ENCODE results near the gene AP4M1. TPM values are rescaled to one million over a fixed set of nuclear protein-coding genes. Genes with fewer than 3 reads are reported as not detected.

Gene AP4M1
- total and polyA plus RNA-seq, 9 of the 15 experiments (the other 6 are each of a cell fraction or from before 2014, with no cell fraction given): 1.3 to 30.9 (median 14.1) TPM

GRCh38 chr7:100093925-100094486 is 7.4 kb upstream of the AP4M1 start (continued):
- no peak for TF ChIP-seq ZNF740 (CRISPR knock-in tag; IDR thresholded peaks at IDR 0.05)
- TF ChIP-seq ZNF740 (tag; IDR thresholded peaks at IDR 0.05): no peak
- no peak for TF ChIP-seq RB1 (IDR thresholded peaks at IDR 0.05; ENCODE audit: low read depth)
- TF ChIP-seq POLR2G (IDR thresholded peaks at IDR 0.05; ENCODE audit: low read depth, low read length): peak; percentile 73
- TF ChIP-seq SAP30 (IDR thresholded peaks at IDR 0.05; ENCODE audit: borderline replicate concordance, insufficient read depth, low read depth, low read length, poor library complexity, severe bottlenecking): no peak
- TF ChIP-seq POLR2A (conservative IDR thresholded peaks at IDR 0.05): peak; percentile 70
- TF ChIP-seq SREBF2 (CRISPR knock-in tag; IDR thresholded peaks at IDR 0.05): no peak
- TF ChIP-seq RBM39 (optimal IDR thresholded peaks at IDR 0.05; ENCODE audit: low read depth, low read length): no peak
- TF ChIP-seq TCF7L2 (IDR thresholded peaks at IDR 0.05; ENCODE audit: low read depth, low read length): no peak
- no peak for TF ChIP-seq RUNX1 (IDR thresholded peaks at IDR 0.05; ENCODE audit: low read depth)
- peak; percentile 85 for TF ChIP-seq POLR2AphosphoS2 (IDR thresholded peaks at IDR 0.05; ENCODE audit: low read length)
- no peak for TF ChIP-seq ZMIZ1 (IDR thresholded peaks at IDR 0.05; ENCODE audit: low read depth in 2 of 2, low read length in 2 of 2)
- no peak for TF ChIP-seq PTBP1 (IDR thresholded peaks at IDR 0.05; ENCODE audit: low read depth, low read length)
- TF ChIP-seq ZSCAN29 (IDR thresholded peaks at IDR 0.05): no peak
- TF ChIP-seq ZNF316 (IDR thresholded peaks at IDR 0.05): peak; percentile 94
- no peak for TF ChIP-seq SIX5 (IDR thresholded peaks at IDR 0.05; ENCODE audit: borderline replicate concordance in 1 of 2, insufficient read depth in 1 of 2, low read depth in 1 of 2, low read length in 2 of 2)
- no peak for TF ChIP-seq BMI1 (IDR thresholded peaks at IDR 0.05; ENCODE audit: low read length)
- TF ChIP-seq XRCC4 (IDR thresholded peaks at IDR 0.05; ENCODE audit: extremely low read depth, insufficient read depth, insufficient read length): no peak
- peak; percentile 87 for TF ChIP-seq MAFF (IDR thresholded peaks at IDR 0.05; ENCODE audit: low read length)
- no peak for TF ChIP-seq E2F5 (CRISPR knock-in tag; IDR thresholded peaks at IDR 0.05)
- peak; percentile 71 for TF ChIP-seq POLR2AphosphoS5 (IDR thresholded peaks at IDR 0.05; ENCODE audit: control insufficient read depth, insufficient read depth, low read depth, low read length)
- peak; percentile 79 for TF ChIP-seq RBFOX2 (IDR thresholded peaks at IDR 0.05; ENCODE audit: low read depth, low read length)
- TF ChIP-seq PHF8 (IDR thresholded peaks at IDR 0.05; ENCODE audit: borderline replicate concordance, low read length): no peak
- no peak for TF ChIP-seq SMC3 (conservative IDR thresholded peaks at IDR 0.05; ENCODE audit: insufficient read depth, low read depth, low read length)
- no peak for TF ChIP-seq DPF2 (IDR thresholded peaks at IDR 0.05)
- TF ChIP-seq NCOA1 (IDR thresholded peaks at IDR 0.05; ENCODE audit: low read depth): no peak

All from K562 (cell line).